T-helper 1 cell treated with Interleukin-12 subunit alpha and Interleukin-12 subunit beta and Interleukin-4 antibody, amounts not matched to agents 30 ng/mL and 1 ng/mL, for 36 hours (primary cell): Measurements from ENCODE around the gene GABRE. TPM values are rescaled to one million over a fixed set of nuclear protein-coding genes. Genes with fewer than 3 reads are reported as not detected.

Source experiments
- total RNA-seq: library from RNA; stranded (reverse); gene quantifications from 2 replicates; pipeline ENCODE4 v1.2.3, GENCODE V29; 2022

GABRE gene
- total RNA-seq, 1 donor from 2014 or later: not detected

Other genes with a start within 250 kb of the GABRE start
- gene CNGA2, start 239.9 kb downstream of the GABRE start, total RNA-seq: not detected in 2 replicates
- gene MAGEA4, start 61.8 kb downstream of the GABRE start, total RNA-seq: not detected in 2 replicates
- gene MAGEA10, start 163.9 kb upstream of the GABRE start, total RNA-seq: not detected in 2 replicates